GM23338 (cell line): ENCODE data around the gene PRSS56. TPM values are rescaled to one million over a fixed set of nuclear protein-coding genes. Genes with fewer than 3 reads are reported as not detected.

Source experiments
- ATAC-seq: fragments of 200-7000 bp; cut with Tn5 transposase; 3 replicates; pipeline ENCODE4 v1.9.1; 2020
- DNase-seq: peaks from one replicate; pipeline ENCODE4 v3.0.0-alpha.2; 2015; ENCODE audit warnings: low spot score
- H2AFZ ChIP-seq: fragments of 200-600 bp; sonication (generic); 2 replicates; pipeline ENCODE4 v1.8.0; 2016; ENCODE audit warnings: antibody characterized with exemption, mild to moderate bottlenecking, moderate library complexity
- H3F3A ChIP-seq: fragments of 200-600 bp; sonication (generic); replicated peaks from 2 replicates; pipeline ENCODE4 v1.8.0; 2017; ENCODE audit warnings: antibody characterized with exemption, mixed run types, low read depth
- H3K27ac ChIP-seq: fragments of 200-600 bp; sonication (generic); 2 replicates; pipeline ENCODE4 v1.6.1; 2016; ENCODE audit warnings: low read depth
- H3K27me3 ChIP-seq: fragments of 200-600 bp; sonication (generic); 2 replicates; pipeline ENCODE4 v1.8.0; 2016; ENCODE audit warnings: mild to moderate bottlenecking, mixed run types, moderate library complexity; ENCODE audit not compliant: insufficient read depth
- H3K36me3 ChIP-seq: fragments of 200-600 bp; sonication (generic); 2 replicates; pipeline ENCODE4 v1.8.0; 2016; ENCODE audit warnings: mild to moderate bottlenecking; ENCODE audit not compliant: insufficient read depth
- H3K4me1 ChIP-seq: fragments of 200-600 bp; sonication (generic); 2 replicates; pipeline ENCODE4 v1.8.0; 2016; ENCODE audit warnings: mild to moderate bottlenecking, moderate library complexity; ENCODE audit not compliant: insufficient read depth
- H3K4me2 ChIP-seq: fragments of 200-600 bp; sonication (generic); 2 replicates; pipeline ENCODE4 v1.7.1; 2017; ENCODE audit warnings: mixed run types
- H3K4me3 ChIP-seq: fragments of 200-600 bp; sonication (generic); 2 replicates; pipeline ENCODE4 v1.6.1; 2016; ENCODE audit warnings: mixed run types
- H3K79me2 ChIP-seq: fragments of 200-600 bp; sonication (generic); replicated peaks from 2 replicates; pipeline ENCODE4 v1.8.0; 2017; ENCODE audit warnings: mild to moderate bottlenecking; ENCODE audit not compliant: insufficient read depth
- H3K9me2 ChIP-seq: fragments of 200-600 bp; sonication (generic); 2 replicates; pipeline ENCODE4 v1.8.0; 2017; ENCODE audit not compliant: insufficient read depth
- H4K20me1 ChIP-seq: fragments of 200-600 bp; sonication (generic); replicated peaks from 2 replicates; pipeline ENCODE4 v1.8.0; 2017; ENCODE audit warnings: mild to moderate bottlenecking; ENCODE audit not compliant: insufficient read depth
- H3K27ac Mint-ChIP-seq: 2 replicates; pipeline ENCODE4 v1.8.0; 2020; ENCODE audit warnings: inconsistent platforms, mild to moderate bottlenecking, moderate library complexity, mixed read lengths
- H3K27me3 Mint-ChIP-seq: 3 replicates; pipeline ENCODE4 v1.8.0; 2022; ENCODE audit warnings: low read depth, mild to moderate bottlenecking, moderate library complexity, mixed read lengths, inconsistent platforms; ENCODE audit not compliant: insufficient read depth, poor library complexity
- H3K36me3 Mint-ChIP-seq: 3 replicates; pipeline ENCODE4 v1.8.0; 2021; ENCODE audit warnings: low read depth, mild to moderate bottlenecking, inconsistent platforms, moderate library complexity, mixed read lengths
- H3K4me1 Mint-ChIP-seq: 3 replicates; pipeline ENCODE4 v1.8.0; 2020; ENCODE audit warnings: mild to moderate bottlenecking, inconsistent platforms, mixed read lengths
- H3K4me3 Mint-ChIP-seq: 3 replicates; pipeline ENCODE4 v1.8.0; 2021; ENCODE audit warnings: moderate library complexity, mild to moderate bottlenecking, inconsistent platforms, mixed read lengths
- H3K9me3 Mint-ChIP-seq: 3 replicates; pipeline ENCODE4 v1.8.0; 2020; ENCODE audit warnings: moderate library complexity, mild to moderate bottlenecking, inconsistent platforms, mixed read lengths
- CREB1 ChIP-seq: fragments of 250-450 bp; sonication (Bioruptor Pico); IDR thresholded peaks from 2 replicates; pipeline ENCODE4 v1.5.0; 2020; ENCODE audit warnings: low read depth, mild to moderate bottlenecking, moderate library complexity
- polyA plus RNA-seq: library from polyadenylated mRNA; unstranded; fragments of >200 nt; fragmentation: Nextera tagmentation; extraction: Ambion mirVana; gene quantifications from 2 replicates; pipeline ENCODE4 v1.2.1, GENCODE V29; 2016
- total RNA-seq: library from RNA; depleted of rRNA; stranded (reverse); fragments of >200 nt; shearing (Covaris generic); gene quantifications from 2 replicates; pipeline ENCODE4 v1.2.3, GENCODE V29; 2014
- TF ChIP-seq, protein P1 (sequence below): fragments of 250-450 bp; sonication (Bioruptor Pico); IDR thresholded peaks from 2 replicates; pipeline ENCODE4 v1.5.0; 2020; ENCODE audit warnings: mild to moderate bottlenecking, moderate library complexity

PRSS56 gene
- total and polyA plus RNA-seq, 2 experiments from 2014 or later: 0.27 to 0.31 TPM

DNA sequence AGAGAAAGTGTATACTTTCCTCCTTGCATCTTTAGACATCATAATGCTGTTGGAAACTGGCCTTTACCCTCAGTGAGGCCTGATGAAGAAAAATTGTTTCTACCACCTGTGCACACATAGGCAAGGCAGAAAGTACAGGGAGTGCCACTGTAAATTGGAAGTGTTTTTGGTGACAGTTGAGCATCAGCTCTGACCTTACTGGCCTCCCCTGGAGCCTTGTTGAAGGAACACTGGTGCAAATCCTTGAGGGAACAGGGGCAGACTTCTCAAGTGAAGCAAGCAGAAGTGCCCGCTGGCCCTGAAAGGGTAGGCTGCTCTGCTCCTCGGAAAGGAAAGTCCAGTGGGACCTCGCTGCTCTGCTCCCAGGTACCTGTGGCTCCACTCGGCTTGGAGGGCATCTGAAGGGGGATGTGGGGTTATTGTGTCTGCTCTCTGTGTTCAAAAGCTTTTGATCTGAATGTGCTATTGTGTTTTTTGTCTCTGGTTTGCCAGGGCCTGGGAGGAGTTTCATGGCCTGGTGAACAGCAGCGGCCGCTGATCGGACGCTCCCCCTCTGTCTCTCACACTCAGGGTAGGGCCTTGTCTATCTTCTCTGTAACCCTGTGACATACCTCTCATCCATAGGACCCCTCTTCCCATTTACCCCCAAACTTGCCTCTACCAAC is 53.7 kb downstream of the PRSS56 start:
- H4K20me1 ChIP-seq: peaks cover 6% of the 10 kb centered on the region; the same call in 1 of the 2 replicates
- no peaks in the 10 kb centered on the region for H3K79me2 ChIP-seq
- H3K27ac Mint-ChIP-seq: no peak overlapping the region
- 0 out of 3 replicates have a peak, but pooled peaks cover 2% of the 10 kb centered on the region for H3K4me1 Mint-ChIP-seq
- TF ChIP-seq, protein P1, sequence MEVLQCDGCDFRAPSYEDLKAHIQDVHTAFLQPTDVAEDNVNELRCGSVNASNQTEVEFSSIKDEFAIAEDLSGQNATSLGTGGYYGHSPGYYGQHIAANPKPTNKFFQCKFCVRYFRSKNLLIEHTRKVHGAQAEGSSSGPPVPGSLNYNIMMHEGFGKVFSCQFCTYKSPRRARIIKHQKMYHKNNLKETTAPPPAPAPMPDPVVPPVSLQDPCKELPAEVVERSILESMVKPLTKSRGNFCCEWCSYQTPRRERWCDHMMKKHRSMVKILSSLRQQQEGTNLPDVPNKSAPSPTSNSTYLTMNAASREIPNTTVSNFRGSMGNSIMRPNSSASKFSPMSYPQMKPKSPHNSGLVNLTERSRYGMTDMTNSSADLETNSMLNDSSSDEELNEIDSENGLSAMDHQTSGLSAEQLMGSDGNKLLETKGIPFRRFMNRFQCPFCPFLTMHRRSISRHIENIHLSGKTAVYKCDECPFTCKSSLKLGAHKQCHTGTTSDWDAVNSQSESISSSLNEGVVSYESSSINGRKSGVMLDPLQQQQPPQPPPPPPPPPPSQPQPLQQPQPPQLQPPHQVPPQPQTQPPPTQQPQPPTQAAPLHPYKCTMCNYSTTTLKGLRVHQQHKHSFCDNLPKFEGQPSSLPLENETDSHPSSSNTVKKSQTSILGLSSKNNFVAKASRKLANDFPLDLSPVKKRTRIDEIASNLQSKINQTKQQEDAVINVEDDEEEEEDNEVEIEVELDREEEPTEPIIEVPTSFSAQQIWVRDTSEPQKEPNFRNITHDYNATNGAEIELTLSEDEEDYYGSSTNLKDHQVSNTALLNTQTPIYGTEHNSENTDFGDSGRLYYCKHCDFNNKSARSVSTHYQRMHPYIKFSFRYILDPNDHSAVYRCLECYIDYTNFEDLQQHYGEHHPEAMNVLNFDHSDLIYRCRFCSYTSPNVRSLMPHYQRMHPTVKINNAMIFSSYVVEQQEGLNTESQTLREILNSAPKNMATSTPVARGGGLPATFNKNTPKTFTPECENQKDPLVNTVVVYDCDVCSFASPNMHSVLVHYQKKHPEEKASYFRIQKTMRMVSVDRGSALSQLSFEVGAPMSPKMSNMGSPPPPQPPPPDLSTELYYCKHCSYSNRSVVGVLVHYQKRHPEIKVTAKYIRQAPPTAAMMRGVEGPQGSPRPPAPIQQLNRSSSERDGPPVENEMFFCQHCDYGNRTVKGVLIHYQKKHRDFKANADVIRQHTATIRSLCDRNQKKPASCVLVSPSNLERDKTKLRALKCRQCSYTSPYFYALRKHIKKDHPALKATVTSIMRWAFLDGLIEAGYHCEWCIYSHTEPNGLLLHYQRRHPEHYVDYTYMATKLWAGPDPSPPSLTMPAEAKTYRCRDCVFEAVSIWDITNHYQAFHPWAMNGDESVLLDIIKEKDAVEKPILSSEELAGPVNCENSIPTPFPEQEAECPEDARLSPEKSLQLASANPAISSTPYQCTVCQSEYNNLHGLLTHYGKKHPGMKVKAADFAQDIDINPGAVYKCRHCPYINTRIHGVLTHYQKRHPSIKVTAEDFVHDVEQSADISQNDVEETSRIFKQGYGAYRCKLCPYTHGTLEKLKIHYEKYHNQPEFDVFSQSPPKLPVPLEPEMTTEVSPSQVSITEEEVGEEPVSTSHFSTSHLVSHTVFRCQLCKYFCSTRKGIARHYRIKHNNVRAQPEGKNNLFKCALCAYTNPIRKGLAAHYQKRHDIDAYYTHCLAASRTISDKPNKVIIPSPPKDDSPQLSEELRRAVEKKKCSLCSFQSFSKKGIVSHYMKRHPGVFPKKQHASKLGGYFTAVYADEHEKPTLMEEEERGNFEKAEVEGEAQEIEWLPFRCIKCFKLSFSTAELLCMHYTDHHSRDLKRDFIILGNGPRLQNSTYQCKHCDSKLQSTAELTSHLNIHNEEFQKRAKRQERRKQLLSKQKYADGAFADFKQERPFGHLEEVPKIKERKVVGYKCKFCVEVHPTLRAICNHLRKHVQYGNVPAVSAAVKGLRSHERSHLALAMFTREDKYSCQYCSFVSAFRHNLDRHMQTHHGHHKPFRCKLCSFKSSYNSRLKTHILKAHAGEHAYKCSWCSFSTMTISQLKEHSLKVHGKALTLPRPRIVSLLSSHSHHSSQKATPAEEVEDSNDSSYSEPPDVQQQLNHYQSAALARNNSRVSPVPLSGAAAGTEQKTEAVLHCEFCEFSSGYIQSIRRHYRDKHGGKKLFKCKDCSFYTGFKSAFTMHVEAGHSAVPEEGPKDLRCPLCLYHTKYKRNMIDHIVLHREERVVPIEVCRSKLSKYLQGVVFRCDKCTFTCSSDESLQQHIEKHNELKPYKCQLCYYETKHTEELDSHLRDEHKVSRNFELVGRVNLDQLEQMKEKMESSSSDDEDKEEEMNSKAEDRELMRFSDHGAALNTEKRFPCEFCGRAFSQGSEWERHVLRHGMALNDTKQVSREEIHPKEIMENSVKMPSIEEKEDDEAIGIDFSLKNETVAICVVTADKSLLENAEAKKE (CRISPR knock-in tag): no peak
- TF ChIP-seq CREB1: no peak
- H3K4me1 ChIP-seq: no peaks in the 10 kb centered on the region
- H3K36me3 ChIP-seq: peaks cover 8% of the 10 kb centered on the region
- ATAC-seq (no peak), DNase-seq (no peak)
- no peaks in the 10 kb centered on the region for H3F3A ChIP-seq
- no peak overlapping the region for H3K4me2 ChIP-seq
- H3K27me3 ChIP-seq: no peaks in the 10 kb centered on the region
- peaks cover 39% of the 10 kb centered on the region for H3K36me3 Mint-ChIP-seq
- no peak overlapping the region for H3K4me3 Mint-ChIP-seq
- no peak overlapping the region for H2AFZ ChIP-seq
- no peaks in the 10 kb centered on the region for H3K27me3 Mint-ChIP-seq
- H3K4me3 ChIP-seq: no peak overlapping the region
- H3K27ac ChIP-seq: no peak overlapping the region
- no peaks in the 10 kb centered on the region for H3K9me3 Mint-ChIP-seq
- no peaks in the 10 kb centered on the region for H3K9me2 ChIP-seq

DNA sequence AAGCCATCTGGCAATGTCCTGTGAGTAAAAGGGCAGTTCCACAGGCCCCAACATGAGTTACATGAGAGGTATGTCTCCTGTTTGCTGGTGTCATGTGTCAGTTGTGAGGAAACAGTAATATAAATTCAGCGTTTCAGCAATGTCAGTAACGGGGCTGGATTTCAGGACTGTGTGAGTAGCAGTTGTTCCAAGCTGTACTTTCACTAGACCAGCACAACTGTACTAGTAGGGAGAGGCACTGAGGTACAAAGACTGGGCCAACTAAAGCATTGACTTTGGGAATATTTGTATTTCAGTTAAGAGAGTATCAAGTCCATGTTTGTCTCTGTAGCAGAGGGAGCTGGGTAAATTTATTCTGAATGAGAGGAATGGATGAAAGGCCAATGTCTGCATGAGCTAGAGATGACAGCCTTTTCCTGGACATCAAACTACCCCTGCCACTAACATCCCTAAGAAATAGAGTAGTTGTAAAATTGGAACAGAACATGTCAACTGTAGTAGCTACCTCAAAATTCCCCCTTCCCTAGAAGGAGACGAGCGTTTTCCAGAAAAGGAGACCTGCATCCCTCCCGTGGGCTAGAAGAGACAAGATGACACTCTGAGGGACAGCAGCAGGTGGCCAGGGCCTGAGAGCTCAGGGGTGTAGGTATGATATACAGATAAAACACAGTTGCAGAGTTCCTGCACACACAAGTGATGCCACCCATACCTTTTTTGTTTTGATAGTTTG is 54.7 kb downstream of the PRSS56 start:
- no peaks in the 10 kb centered on the region for H3K9me3 Mint-ChIP-seq
- H3K79me2 ChIP-seq: no peaks in the 10 kb centered on the region
- no peak overlapping the region for H3K27ac Mint-ChIP-seq
- no peak overlapping the region for H2AFZ ChIP-seq
- H3K4me1 Mint-ChIP-seq: no peaks in the 10 kb centered on the region
- H3K27ac ChIP-seq: no peak overlapping the region
- no peaks in the 10 kb centered on the region for H3K27me3 ChIP-seq
- no peak overlapping the region for H3K4me2 ChIP-seq
- H3K36me3 Mint-ChIP-seq: peaks cover 31% of the 10 kb centered on the region
- DNase-seq: no peak
- H3K4me3 ChIP-seq: no peak overlapping the region
- H3K9me2 ChIP-seq: no peaks in the 10 kb centered on the region
- no peaks in the 10 kb centered on the region for H3K27me3 Mint-ChIP-seq
- ATAC-seq: no peak
- H4K20me1 ChIP-seq: peaks cover 4% of the 10 kb centered on the region; the same call in 1 of the 2 replicates
- peaks cover 2% of the 10 kb centered on the region for H3K36me3 ChIP-seq
- no peaks in the 10 kb centered on the region for H3F3A ChIP-seq
- no peaks in the 10 kb centered on the region for H3K4me1 ChIP-seq
- no peak overlapping the region for H3K4me3 Mint-ChIP-seq
- TF ChIP-seq, protein P1 (CRISPR knock-in tag): no peak
